Fibroblast of skin of right biceps (primary cell): ENCODE data around the gene C14orf180.
A peak's percentile ranks its signal among the peaks of the same experiment; 100 is the strongest.

Source experiments
- DNase-seq: peaks from one replicate; pipeline ENCODE4 v3.0.0-alpha.2; 2013

Gene C14orf180

DNA sequence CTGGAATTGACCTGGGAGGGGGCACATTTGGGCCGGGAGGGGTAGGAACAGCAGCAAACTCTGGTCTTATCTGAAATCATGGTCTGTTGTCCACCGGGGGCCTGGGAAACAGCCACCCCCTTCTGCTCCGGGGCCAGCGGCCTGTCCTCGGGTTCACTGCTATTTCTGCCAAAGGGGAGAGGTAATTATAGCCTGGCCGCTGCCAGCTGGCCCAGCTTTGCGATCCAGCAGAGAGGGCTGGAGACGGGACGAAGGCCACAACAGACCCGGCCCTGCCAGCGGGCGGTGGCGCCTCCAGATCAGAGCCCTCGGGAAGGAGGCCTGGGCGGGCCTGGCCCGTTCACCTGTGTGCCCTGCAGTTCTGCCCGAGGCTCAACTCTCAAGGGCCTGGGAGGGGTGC is at the start of gene C14orf180:
C14orf180 (plus strand) TSS at position 258 of the 400 bp plus-strand sequence. CDS start 6,667 bp downstream, outside the sequence.
- no peak for DNase-seq

DNA sequence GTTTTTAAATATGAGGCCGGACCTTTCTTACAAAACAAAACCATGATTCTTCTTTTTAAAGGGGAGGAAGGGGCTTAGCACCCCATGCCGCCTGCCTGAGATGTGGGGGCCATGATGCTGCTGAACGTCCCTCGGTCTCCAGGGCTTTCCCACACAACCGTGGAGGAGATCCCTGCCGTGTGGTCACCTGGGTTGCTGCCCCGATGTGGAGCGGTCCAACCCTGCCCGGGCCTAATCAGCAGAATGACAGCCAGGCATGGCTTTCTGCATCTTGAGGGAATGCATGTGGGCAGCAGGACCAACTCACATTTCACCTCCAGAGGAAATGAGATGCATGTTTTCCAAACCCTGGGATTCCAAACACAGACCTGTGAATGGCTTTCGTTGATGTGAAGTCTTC is 48.9 kb upstream of the C14orf180 start:
- no peak for DNase-seq

DNA sequence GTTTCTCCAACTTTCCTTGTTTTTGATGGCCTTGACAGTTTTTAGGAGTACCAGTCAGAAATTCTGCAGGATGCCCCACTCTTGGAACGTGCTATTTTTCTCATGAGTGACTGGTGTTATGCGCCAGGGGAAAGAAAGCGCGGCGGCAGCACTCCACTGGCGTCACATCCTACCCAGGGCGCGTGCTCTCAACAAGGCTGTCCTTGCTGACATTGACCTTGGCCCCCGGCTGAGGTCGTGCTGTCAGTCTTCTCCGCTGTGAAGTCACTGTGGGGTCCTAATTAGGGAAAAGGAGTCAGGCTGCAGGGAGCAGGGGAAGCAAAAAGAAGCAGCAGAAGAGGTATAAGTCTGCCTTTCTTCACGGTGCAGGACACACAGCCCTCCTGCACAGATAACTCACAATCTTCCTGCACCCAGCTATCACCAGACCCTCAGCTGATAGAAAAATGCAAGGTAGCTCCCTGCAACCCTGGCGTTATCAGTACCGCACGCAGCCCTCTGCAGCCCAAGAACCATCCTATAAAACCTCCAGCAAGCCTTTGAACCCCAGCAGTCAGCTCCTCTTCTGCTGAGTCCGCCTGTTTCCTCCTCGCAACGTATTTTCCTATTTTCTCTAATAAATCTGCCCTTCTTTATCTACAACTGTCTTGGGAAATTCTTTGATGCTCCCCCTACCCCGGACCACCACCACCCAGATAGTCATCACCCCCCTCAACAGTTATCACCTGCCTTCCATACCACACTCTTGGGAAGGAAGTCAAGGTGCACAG is 48.0 kb upstream of the C14orf180 start:
- DNase-seq = no peak

DNA sequence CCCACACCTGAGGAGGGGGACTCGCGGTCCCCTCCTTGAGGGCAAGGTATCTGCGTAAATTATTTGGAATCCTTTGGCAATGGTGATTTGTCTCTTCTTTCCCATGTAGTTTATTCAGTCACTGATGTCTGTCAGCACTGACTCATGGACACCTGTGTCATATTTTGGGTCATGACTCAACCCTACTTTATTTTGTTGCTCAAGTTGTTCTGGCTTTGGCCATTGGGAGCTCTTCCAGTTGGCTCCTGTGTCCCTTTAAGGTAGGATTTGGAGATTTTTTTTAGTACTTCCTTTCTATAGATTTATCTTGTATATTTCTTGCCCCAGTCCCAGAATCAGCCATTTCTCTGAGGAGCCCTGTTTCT is 47.4 kb upstream of the C14orf180 start:
- DNase-seq = no peak

DNA sequence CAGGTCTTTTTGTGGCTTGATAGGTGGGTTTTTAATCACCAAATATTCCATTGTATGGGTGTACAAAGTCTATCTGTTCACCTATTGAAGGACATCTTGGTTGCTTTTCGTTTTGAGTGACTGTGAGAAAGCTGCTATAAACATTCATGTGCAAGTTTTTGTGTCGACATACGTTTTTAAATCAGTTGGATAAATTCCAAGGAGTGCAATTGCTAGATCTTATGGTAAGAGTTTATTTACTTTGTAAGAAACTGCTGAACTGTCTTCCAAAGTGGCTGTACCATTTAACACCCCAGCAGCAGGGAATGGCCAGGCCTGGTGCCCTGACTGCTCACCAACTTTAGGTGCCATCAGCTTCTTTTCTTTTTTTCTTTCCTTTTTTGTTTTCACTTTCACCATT is 45.5 kb upstream of the C14orf180 start:
- no peak for DNase-seq

DNA sequence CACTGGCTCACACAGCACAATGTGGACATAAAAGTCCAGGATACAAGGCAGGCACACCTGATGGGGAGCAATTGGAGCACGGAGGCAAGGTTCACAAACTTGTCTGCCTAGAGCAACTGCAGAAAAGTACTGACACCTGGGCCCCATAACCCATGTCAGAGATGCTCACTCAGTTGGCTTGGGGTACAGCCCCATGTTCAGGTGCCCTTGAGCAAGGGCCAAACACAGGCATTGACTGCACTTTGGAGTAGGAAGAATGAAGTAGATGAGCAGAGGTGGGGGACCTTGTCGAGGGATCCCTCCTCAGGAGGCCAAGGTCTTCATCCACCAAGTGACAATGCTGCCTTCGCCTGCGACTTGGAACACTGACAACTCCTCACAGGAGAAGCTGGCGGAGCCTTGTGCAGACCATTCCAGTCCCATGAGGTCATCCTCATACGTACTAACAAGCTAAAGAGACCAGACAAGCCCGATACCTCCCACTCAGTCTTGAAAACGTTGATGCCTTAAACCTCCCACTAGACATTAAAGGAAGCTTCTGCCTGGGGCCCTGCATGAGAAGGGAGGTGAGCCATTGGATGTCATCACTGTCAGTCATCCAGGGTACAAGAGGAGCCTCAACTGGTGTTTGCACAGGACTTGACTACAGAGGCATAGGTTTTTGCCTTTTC is 42.5 kb upstream of the C14orf180 start:
- peak; percentile 53 for DNase-seq

DNA sequence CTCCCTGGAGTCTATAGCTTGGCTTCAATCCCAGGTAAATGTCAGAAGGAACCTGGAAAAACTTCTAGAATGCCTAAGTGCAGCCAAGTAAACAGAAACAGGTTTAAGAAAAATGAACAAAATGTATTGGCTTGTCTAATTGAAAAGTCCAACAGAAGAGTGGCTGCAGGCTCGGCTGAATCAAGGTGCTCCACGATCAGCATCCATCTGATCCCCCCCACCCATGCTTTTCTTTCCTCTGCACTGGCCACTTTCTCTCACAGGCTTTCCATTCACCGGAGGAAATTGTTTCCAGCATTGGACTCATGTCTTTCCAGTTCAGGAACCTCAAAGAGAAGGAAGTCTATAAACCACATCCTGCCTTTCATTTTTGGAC is 42.0 kb upstream of the C14orf180 start:
- no peak for DNase-seq

DNA sequence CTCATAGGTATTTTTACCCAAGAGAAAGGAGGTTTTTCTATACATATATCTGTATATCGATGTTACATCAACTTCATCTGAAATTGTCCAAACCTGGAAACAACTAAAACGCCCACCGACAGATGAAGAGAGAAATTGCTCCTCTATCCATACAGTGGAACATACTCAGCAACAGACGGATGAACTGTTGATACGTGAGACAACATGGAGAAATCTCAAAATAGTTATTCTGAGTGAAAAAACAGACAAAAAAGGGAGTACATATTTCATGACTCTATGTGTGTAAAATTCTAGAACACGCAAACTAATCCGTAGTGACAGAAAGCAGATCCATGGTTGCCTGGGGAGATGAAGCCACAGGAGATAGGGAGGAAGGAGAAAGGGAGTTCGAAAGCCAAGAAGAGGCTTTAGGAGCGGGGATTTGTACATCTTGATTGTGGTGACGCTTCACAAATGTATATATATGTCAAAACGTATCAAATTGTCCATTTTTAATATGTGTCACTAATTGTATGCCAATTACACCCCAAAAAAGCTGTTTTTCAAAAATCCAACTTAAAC is 37.6 kb upstream of the C14orf180 start:
- DNase-seq = no peak

DNA sequence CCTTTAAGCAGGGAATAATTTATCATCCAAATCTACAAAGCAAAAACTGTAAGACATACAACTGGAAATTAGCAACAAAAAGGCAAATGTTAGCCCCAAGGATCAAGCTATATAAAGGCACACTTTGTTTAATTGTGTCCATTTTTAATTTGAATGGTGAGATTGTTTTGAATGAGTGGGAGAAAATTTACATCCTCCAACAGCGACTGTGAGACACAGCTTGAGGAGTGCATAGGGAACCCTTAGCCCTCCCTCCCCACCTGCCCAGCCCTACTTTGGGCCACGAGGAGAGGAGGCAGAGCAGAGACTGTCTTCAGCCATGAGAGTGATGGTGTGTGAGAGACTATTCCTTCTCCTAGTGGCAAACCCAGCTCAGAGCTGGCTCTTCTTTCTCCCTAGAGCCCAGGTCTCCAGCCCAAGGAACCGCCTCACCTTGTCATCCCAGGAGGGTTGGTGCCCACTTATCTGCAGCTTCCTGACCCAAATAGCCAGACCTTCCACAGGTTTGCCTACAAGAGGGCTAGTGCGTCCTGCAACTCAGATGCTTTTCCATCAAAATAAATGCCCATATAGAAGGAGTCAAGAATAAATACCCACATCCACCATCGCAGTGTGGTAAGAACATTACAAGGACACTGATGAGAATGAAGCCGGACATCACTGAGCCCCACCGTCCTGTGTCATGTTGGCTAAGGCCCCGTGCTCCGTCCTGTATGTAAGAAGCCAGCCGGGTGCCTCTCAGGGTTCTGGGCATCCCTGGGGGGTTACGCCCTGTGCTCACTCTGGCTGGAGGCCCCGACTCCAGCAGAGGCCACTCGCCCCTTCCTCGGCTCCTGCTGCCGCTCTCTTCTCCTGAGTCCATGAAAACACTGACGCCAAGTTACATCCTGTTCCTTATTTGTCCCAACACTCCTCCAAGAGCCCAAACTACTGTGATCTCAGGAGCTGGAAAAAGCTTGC is 36.4 kb upstream of the C14orf180 start:
- no peak for DNase-seq

DNA sequence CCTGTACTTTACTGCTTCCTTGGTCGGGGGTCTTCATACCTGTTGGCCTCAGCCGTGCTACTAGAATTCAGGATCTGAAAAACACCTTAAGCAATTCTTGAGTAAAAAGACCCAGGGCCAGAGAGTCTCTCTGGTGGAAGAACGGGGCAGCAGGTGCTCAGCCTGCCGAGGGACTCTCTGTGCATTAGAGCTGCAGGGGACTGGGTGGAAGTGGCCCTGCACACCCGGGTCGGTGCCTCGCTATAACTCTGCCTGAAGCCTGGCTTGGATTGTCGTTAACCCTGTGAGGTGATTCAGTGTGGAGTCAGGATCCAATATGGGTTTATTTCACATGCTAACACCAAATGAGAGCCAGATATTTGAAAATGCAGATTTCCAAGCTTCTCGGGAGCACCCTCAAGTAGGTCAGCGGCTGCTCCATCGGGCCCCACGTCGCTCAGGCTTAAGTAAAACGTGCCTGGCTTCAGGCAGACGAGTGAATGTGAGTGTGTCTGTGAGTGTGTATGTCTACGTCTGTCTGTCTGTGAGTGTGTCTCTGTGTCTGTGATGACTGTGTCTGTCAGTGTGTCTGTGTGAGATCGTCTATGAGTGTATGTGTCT is 35.1 kb upstream of the C14orf180 start:
- DNase-seq = no peak

DNA sequence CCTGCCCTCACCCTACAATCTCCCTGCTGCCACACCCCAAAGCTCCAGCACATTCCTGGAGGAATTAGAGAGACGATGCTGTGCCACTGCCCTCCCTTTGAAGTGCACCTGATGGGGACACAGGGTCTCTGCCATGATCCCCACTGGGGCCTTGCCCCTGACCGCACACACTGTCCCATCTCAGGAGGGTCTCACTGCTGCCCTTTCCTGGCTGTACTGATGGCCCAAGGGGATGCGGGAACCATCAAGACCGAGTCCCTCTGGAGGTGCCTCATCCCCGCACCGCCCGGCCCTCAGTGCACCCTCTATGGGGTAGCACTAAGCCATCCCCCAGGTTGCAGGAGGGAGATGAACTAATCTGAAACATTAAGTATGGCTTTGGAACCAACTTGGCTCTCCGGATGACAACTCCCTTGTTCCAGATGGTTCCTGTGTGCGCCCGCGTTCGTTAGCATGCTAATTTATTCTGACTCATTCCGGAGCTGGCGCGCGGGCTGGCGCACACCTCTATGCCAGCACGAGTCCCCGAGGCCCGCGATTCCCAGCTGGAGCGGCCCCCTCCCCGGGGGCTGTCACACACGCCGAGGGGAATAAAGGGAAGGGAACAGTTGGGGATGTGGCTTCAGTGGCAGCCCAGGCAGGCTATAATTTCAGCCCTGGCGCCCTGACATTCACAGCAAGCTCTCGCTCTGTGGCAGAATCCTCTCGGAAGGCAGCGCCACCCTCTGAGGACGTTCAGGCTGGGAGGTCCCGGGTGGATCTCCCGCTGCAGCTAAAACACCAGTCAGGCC is 34.2 kb upstream of the C14orf180 start:
- no peak for DNase-seq

DNA sequence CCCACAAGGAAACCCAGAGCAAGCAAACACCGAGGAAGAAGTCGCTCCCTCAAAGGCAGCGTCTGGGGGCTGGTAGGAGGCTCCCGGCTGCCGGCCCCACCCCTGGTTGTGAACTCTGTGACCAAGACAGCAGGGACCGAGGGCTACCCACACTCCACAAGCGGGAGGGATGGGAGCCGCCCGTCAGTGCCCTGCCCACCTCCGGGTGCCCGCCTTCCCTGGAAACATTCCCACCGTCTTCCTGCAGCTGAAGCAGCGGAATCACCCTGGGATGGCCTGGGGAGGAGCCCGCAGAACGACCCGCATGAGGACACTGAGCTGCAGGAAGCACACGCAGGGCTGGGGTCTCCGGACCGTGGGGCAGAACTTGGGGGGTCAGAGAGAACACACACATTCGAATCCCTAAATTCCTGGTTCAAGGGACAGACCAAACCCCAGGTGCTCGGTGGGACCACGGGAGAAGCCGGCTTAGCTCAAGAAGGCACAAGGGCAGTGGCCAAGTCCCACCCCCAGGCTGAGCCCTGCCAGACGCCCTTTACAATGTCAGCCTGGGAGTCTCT is 33.5 kb upstream of the C14orf180 start:
- no peak for DNase-seq

DNA sequence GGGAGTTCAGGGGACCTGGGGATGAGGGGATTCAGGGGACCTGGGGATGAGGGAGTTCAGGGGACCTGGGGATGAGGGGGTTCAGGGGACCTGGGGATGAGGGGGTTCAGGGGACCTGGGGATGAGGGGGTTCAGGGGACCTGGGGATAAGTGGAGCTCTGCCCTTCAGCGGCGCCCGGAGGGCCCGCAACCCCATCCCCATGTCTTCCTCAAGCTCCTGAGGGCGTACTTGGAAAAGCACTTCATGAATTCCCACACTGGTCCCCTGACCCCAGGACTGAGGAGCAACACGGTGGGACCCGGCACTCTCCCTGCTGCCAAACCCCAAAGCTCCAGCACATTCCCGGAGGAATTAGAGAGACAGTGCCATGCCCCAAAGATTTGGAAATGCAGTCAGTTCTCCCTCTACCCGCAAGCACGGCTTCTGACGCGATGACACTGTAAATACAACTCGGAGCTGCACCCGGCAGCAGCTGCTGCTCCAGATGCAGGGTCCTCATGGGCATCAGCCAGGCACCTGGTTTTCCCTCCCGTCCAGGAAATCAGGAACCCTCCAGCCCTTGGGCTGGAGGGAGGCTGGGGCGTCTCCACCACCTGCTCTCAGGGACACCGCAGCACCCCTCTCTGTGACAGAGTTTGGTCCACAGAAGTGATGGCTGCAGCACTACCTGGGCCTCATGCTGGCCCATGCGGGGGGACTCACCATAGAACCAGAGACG is 32.8 kb upstream of the C14orf180 start:
- no peak for DNase-seq

DNA sequence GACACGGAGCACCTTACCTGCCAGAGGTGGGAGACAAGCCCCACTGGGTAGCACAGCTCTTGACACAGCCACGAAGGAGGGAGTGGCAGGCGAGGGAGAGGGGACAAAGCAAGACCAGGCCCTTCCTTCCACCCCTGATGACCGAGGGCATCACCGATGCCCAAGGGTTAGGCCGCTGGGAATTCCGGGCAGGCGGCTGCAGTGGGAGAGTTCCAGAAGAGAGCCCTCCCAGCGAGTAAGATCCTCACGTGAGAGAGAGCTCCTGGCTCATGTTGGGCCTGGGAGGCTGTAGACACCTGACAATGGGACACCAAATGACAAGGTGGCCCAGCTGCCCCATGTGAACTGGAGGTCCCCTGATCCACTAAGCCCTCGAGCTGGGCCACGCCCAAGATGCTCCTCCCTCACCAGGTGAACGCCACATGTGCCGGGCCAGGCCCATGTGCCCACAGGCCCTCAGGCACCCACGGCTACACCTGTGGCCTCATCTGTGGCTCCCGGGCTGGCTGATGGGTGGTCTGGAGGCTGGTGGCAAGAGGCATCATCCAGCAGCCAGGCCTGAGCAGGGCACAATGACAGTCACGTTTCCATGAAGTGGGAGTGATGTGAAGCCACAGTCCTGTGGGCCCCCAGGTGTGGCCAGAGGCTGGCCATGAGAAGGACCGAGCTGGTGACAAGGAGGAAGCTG is 32.1 kb upstream of the C14orf180 start:
- DNase-seq = no peak

DNA sequence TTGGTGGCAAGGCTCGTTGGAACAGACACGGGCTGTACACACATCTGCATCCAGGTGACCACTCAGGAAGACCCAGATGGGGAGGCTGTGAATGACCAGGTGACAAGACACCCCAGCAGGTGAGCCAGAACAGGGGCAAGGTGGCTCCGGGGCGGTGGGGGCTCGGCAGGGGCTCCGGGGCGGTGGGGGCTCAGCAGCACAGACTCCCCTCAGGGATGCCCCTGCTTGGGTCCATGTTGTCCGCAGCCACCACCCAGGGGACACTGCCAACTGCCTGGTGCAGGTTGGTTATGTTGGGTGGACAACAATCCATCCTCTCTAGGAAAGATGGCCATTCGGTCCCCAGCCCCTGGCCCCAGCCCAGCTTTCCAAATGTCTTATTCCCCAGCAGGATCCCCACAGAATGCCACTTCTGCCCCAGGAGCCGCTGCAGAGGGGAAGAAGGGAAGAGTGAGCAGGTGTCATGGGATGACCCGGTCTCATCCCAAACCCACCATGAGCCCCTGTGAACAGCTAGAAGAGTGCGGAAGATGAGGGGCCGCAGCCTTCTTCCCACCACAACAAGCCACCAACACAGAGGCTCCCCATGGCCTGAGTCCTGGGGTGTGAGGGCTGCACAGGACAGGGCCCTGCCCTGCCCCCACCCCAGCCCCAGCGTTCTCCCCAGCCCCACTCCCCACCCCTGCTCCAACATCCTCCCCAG is 31.4 kb upstream of the C14orf180 start:
- no peak for DNase-seq

DNA sequence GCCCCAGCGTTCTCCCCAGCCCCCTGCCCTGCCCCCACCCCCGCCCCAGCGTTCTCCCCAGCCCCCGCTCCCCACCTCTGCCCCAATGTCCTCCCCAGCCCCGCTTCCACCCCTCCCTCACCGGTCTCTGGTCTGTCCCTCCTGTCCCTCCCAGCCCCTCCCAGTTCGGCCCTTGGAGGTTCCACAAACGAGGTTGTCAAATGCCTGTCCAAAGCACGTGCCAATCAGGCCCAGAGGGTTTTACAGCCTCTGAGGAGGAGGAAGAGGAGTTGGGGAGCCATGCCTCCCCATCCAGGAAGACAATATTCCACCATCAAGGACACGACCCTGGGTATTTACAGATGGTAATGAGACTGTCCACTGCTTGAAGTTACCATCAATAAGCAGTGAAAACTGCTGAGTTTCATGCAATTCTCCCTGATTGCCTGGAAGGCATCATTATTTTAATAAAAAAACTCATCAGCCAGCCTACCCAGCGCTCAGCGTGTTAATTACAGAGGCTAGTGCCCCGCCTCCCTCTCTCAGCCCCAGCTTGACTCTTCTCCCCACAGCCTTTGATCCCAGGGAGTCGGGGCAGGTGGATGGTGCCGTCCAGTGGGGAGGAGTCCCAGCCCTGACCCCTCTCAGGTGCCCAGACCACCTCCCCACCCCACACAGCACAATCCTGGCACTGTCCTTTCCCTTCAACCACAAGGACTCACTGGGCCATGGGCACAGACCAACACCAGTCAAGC is 30.6 kb upstream of the C14orf180 start:
- no peak for DNase-seq

DNA sequence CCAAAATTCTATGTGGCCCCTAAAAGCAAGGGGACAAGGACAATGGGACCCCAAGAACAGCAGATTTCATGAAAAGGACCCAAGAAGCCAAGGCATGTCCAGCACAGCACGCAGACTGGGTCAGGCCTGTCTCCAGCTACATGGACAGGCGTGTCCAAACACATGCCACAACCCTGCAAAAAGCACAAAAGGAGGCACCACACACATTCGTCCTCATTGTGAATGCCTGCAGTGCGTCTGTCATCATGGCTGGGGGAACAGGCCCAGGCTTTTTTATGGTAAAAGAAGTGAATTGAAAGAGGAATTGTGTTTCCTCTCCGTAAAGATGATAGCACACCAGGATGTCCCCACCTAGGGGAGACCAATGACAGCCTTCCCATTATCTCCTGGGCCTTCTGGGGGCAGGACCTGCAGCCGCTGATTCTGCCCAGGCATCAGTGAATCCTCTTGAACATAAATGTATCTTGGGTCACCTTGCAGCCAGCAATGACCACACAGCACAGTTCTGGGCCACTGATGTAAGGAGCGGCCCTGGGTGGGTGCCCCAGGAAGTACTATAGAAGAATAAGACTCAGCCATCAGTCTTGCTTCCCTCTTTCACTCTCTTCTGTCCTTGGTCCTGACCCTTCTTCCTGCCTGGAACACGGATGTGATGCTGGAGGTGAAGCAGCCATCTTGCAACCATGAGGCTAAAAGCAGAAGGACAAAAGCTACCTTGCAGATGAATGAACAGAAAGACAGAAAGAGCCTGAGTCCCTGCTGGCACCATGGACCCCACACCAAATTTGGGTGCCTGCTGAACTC is 29.8 kb upstream of the C14orf180 start:
- DNase-seq = no peak

DNA sequence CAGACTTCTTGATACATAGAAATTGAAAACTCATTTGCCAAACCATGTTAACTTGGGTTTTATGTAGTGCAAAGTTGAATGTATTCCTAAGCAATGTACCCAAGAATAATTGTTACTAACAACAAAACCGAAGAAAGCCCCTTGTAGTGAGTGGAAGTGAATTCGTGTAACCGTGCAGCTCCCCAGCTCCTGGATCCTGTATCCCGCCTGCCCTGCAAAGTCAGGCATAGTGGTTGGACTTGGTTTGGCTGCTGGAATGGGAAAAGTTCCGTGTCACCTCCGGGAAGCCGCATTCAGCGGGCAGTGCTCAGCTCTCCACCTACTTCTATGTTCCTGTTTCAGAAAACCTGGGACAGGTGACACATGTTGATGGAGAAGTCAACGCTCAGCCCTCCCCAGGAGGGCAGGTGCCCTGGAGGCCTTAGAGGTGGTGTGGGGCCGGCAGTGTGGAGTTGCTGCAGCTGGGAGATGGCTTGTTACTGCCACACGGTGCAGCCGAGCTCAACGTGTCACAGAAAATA is 29.2 kb upstream of the C14orf180 start:
- no peak for DNase-seq
